ENCODE data around the gene VCL.
"Not testable (repeated sequence)": the region's sequence is repeated elsewhere in the genome, so short reads cannot be mapped to it uniquely, and the experiment has no call there.

The VCL gene

GRCh38 chr10:73973427-73973826 is 24.5 kb upstream of the VCL start:
- FAIRE-seq, result no peak

GRCh38 chr10:73974309-73974946 is 23.5 kb upstream of the VCL start:
- FAIRE-seq, result no peak

- FAIRE-seq, result no peak
These were observed 22.5 kb upstream of the VCL start for GRCh38 chr10:73975388-73975787.

GRCh38 chr10:73979141-73979808 is 18.6 kb upstream of the VCL start:
- FAIRE-seq, result no peak

GRCh38 chr10:73979809-73980433 is 18.0 kb upstream of the VCL start:
- FAIRE-seq, result no peak

GRCh38 chr10:73981812-73982211 is 16.1 kb upstream of the VCL start:
- FAIRE-seq, result no peak

GRCh38 chr10:73983096-73984047 is 14.5 kb upstream of the VCL start:
- FAIRE-seq, result no peak

- no peak for FAIRE-seq
These were observed 8.2 kb upstream of the VCL start for GRCh38 chr10:73989594-73990150.

- FAIRE-seq, result no peak
These were observed 6.6 kb upstream of the VCL start for GRCh38 chr10:73991203-73991883.

GRCh38 chr10:73991884-73992245 is 6.1 kb upstream of the VCL start:
- no peak for FAIRE-seq

- no peak for FAIRE-seq
These were observed 4.8 kb upstream of the VCL start for GRCh38 chr10:73992899-73993788.

- no peak for FAIRE-seq
These were observed 2.9 kb upstream of the VCL start for GRCh38 chr10:73995035-73995358.

- FAIRE-seq, result no peak
These were observed 492 bp upstream of the VCL start for GRCh38 chr10:73997461-73997786.

- FAIRE-seq, result no peak
These were observed 660 bp downstream of the VCL start for GRCh38 chr10:73998623-73998928.

- no peak for FAIRE-seq
These were observed 1.2 kb downstream of the VCL start for GRCh38 chr10:73998929-73999691.

GRCh38 chr10:73999703-74000102 is 1.8 kb downstream of the VCL start:
- FAIRE-seq, result no peak

- not testable (repeated sequence) for FAIRE-seq
These were observed 2.3 kb downstream of the VCL start for GRCh38 chr10:74000244-74000643.

- FAIRE-seq, result no peak
These were observed 3.2 kb downstream of the VCL start for GRCh38 chr10:74000892-74001669.

- no peak for FAIRE-seq
These were observed 8.4 kb downstream of the VCL start for GRCh38 chr10:74006269-74006668.

- FAIRE-seq, result no peak
These were observed 10.4 kb downstream of the VCL start for GRCh38 chr10:74008212-74008731.
